Femur (tissue), 1 donor: ENCODE results near the gene LAMTOR4.

ENCODE experiments used
- DNase-seq: peaks from one replicate; pipeline ENCODE4 v3.0.0-alpha.2; 2017

Gene LAMTOR4

GRCh38 chr7:100154651-100155491 is 6.2 kb downstream of the LAMTOR4 start:
- DNase-seq = peak; percentile 21

GRCh38 chr7:100155553-100156317 is 7.0 kb downstream of the LAMTOR4 start:
- no peak for DNase-seq

- no peak for DNase-seq
These were observed 7.8 kb downstream of the LAMTOR4 start for GRCh38 chr7:100156331-100157068.

DNA sequence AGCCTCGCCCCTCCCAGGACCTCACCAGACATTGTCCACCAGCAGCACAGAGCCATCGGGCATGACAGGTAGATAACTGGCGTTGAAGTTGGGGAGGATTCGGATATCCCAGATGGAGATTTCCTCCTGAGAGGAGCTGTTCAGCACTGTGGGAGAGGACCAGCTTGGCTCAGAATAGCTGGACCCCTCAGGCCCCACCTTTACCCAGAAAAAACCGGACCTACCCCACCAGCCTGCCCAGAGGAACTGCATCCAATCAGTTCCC is 8.3 kb downstream of the LAMTOR4 start:
- no peak for DNase-seq

DNA sequence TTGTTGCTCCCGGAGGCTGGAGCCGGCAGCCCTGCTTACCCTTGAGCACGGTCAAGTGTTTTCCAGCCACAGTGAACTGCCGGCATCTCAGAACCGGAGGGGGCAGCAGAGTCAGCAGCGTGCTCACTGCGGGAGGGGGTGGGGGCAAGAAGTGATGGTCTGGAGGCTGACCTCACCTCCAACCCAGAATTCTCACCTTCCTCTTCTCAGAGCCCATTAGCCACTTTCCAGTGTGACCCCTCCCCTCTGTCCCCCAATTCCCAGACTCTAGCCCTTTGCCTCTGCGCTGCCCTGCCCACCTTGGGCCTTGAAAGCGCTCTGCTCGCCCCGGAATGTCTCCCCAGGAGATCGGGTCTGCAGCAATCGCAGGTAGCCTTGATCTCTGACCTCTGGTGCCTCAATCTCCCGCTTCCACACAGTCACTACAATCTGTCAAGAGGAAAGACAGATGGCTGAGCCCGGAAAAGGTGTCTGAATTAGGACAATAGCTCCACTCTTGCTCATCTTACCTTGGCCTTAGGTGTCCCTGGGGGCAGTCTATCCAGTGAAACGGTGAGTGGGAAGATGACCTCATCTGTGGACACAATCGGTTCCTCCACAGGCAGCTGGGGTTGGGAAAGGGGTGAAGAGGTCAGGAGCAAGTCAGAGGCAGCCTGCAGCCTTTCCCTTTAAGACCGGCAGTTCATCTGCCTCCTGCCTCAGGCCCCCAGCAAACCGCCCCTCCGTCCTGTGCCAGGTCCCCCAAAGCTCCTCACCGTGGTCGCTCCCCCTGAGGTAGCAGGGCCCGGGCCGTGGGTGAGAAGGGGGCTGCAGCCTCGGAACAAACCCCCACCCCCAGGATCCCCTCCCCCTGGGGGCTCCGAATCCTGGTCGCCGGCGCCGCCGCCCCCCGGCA is 8.9 kb downstream of the LAMTOR4 start:
- no peak for DNase-seq

GRCh38 chr7:100158229-100159098 is 9.7 kb downstream of the LAMTOR4 start, which contains the start of gene TRAPPC14:
TSS of gene TRAPPC14 (minus strand) at chr7:100158723. CDS start at chr7:100158499, 224 bp downstream.
- DNase-seq = peak; percentile 96

- DNase-seq = no peak
These were observed 10.4 kb downstream of the LAMTOR4 start for GRCh38 chr7:100159099-100159623.

DNA sequence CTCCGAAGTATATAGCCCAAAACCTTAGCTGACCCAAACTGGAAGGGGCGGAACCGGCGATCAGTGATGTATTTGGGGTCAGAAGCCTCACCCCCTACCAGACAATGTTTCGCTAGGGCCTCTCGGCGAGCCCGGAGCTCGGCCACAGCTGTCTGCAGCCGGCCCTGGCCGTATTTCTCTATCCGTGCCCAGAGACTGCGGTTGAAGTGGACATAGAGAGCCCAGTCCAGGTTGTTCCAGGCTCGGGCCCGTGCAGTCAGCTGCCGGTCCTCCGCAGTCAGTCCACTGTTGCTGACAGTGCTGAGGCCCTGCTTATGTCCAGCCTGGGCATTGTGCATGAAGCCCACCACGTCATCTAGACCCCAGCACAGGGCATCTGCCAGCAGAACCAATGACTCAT is 11.3 kb downstream of the LAMTOR4 start:
- DNase-seq = no peak

GRCh38 chr7:100163006-100163531 is 14.4 kb downstream of the LAMTOR4 start:
- DNase-seq = no peak

- DNase-seq = no peak
These were observed 15.2 kb downstream of the LAMTOR4 start for GRCh38 chr7:100163871-100164270.

- DNase-seq = no peak
These were observed 17.7 kb downstream of the LAMTOR4 start for GRCh38 chr7:100166317-100166940.

GRCh38 chr7:100166970-100167911 is 18.5 kb downstream of the LAMTOR4 start:
- DNase-seq = no peak

- DNase-seq = peak; percentile 61
These were observed 19.2 kb downstream of the LAMTOR4 start for GRCh38 chr7:100167912-100168323.

DNA sequence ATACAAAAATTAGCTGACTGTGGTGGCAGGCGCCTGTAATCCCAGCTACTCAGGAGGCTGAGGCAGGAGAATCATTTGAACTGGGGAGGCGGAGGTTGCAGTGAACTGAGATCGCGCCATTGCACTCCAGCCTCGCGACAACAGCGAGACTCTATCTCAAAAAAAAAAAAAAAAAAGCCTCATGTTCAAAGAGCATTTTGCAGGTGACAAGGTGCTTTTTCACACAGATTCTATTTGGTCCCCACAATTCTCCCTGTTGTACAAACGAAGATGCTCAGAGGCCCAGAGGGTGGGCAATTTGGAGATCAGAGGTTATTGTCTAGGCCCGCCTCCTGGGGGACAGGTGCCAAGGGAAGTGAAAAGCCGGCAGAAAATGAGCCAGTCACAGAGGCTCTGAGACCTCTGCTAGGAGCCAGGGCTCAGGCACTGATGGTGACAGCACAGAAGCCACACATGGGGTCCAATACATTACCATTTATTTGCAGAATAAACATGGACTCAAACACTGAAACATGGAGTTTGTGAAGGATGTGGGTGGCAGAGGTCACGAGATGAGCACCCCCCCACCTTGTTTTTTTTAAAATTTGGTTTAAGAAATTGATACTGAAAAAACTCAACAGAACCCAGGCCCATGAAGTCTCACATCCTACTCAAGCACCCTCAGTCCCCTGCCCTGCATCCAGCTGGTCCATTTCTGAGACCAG is 20.6 kb downstream of the LAMTOR4 start:
- DNase-seq = no peak

- DNase-seq = no peak
These were observed 21.6 kb downstream of the LAMTOR4 start for GRCh38 chr7:100170101-100170897.

DNA sequence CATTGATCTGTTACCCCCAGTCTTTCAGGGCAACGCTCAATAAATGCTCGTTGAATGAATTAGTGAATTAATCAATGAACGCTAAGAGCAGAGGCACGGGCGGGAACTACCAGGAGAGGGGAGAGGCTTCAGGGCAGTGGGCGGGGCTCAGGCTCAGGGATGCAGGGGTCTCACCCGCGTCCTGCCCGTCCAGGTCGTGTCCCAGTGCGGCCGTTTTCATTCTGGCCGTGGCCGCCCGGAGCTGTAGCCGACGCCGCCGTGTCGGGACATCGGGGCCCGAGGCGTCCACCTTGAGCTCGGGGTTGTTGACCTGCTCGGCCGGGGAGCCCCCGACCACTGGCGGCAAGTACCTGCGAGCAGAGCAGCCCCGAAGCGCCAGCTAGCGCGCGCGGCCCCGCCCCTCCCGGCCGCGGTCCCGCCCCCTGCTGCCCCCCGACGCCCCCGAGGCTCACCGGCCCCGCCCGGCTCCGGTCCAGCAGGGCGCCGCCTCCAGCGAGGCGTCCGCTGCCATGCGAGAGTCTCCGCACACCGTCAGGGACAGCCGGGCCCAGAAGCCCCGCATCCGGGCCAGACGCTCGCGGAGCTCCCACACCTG is 22.5 kb downstream of the LAMTOR4 start:
- DNase-seq = peak; percentile 50

- DNase-seq = no peak
These were observed 23.1 kb downstream of the LAMTOR4 start for GRCh38 chr7:100171840-100172239.
